Testis (tissue), 3 donors: Measurements from ENCODE around the gene GAB3. TPM values are rescaled to one million over a fixed set of nuclear protein-coding genes. Genes with fewer than 3 reads are reported as not detected.

ENCODE experiments used
- DNase-seq: peaks from one replicate; pipeline ENCODE4 v3.0.0-alpha.2; 2019
- H3K27ac ChIP-seq, 2 donors: fragments of 200-600 bp; sonication (generic); one replicate each; pipeline ENCODE4 v1.5.1; 2019
- H3K27me3 ChIP-seq: fragments of 200-600 bp; sonication (generic); one replicate; pipeline ENCODE4 v1.5.1; 2019
- H3K36me3 ChIP-seq: fragments of 200-600 bp; sonication (generic); one replicate; pipeline ENCODE4 v1.5.1; 2017; ENCODE audit warnings: low read depth; ENCODE audit errors: missing control alignments
- H3K4me1 ChIP-seq: fragments of 200-600 bp; sonication (generic); one replicate; pipeline ENCODE4 v1.5.1; 2019
- H3K4me3 ChIP-seq, 2 donors: fragments of 200-600 bp; sonication (generic); one replicate each; pipeline ENCODE4 v1.5.1; 2017 to 2019
- H3K9me3 ChIP-seq: fragments of 200-600 bp; sonication (generic); one replicate; pipeline ENCODE4 v1.5.1; 2017
- POLR2A ChIP-seq: fragments of 450-650 bp; IDR thresholded peaks from one replicate; pipeline ENCODE4 v1.6.1; 2017; ENCODE audit warnings: antibody characterized with exemption, mild to moderate bottlenecking, moderate library complexity
- WGBS, 2 donors: methylation state at CpG; one replicate each; pipeline ENCODE4 v1.1.5; 2018; 5-methylcytosine and 5-hydroxymethylcytosine counted together
- intact Hi-C: fragments of 100-400 bp; cut with DNase I; formaldehyde crosslinking; loops from one replicate; pipeline ENCODE4 v1.15.1; 2023; ENCODE audit warnings: low total_unique reads
- polyA plus RNA-seq: library from polyadenylated mRNA; stranded (reverse); fragments of 350-450 nt; fragmentation: Illumina TruSeq; extraction: RNeasy Lipid Tissue Mini Kit (QIAGEN cat#74804); gene quantifications from one replicate; pipeline ENCODE4 v1.2.3, GENCODE V29; 2014; ENCODE audit warnings: low read depth, low replicate concordance; ENCODE audit not compliant: insufficient read depth
- total RNA-seq, 2 donors: library from RNA; depleted of rRNA; stranded (reverse); fragments of >200 nt; gene quantifications; one replicate each; pipeline ENCODE4 v1.2.3, GENCODE V29; 2016
- TF ChIP-seq, protein P1 (sequence below), 3 experiments: fragments of 450-650 bp in 2 of 3; fragments of 200-600 bp in 1 of 3; sonication (generic) in 1 of 3; IDR thresholded peaks; one replicate each; pipeline ENCODE4 v1.5.1; 2016 to 2019; ENCODE audit warnings: antibody characterized with exemption in 3 of 3, mild to moderate bottlenecking in 2 of 3, moderate library complexity in 1 of 3

The GAB3 gene
- total and polyA plus RNA-seq, 3 donors from 2014 or later: 9.1 to 30.6 (median 30.5) TPM

DNA sequence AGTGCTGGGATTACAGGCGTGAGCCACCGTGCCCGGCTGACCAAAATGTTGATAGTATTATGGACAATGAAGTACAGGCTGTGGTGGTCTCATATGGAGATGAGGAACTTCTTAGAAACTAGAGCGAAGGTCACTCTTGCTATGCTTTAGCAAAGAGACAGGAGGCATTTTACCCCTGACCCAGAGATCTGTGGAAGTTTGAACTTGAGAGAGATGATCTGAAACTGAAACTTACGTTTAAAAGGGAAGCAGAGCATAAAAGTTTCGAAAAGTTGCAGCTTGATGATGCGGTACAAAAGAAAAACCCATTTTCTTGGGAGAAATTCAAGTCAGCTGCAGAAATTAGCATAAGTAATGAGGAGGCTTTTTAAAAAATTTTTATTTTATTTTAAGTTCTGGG is 89.0 kb downstream of the GAB3 start:
- TF ChIP-seq POLR2A: no peak
- TF ChIP-seq, protein P1, sequence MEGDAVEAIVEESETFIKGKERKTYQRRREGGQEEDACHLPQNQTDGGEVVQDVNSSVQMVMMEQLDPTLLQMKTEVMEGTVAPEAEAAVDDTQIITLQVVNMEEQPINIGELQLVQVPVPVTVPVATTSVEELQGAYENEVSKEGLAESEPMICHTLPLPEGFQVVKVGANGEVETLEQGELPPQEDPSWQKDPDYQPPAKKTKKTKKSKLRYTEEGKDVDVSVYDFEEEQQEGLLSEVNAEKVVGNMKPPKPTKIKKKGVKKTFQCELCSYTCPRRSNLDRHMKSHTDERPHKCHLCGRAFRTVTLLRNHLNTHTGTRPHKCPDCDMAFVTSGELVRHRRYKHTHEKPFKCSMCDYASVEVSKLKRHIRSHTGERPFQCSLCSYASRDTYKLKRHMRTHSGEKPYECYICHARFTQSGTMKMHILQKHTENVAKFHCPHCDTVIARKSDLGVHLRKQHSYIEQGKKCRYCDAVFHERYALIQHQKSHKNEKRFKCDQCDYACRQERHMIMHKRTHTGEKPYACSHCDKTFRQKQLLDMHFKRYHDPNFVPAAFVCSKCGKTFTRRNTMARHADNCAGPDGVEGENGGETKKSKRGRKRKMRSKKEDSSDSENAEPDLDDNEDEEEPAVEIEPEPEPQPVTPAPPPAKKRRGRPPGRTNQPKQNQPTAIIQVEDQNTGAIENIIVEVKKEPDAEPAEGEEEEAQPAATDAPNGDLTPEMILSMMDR (IDR thresholded peaks at IDR 0.05): no peak
- no peaks in the 10 kb centered on the region for H3K36me3 ChIP-seq
- intact Hi-C loops: no loop called here
- H3K27me3 ChIP-seq: no peaks in the 10 kb centered on the region
- no peaks in the 10 kb centered on the region for H3K9me3 ChIP-seq
- DNase-seq: no peak
- no peak overlapping the region for H3K4me3 ChIP-seq
- H3K4me1 ChIP-seq: no peaks in the 10 kb centered on the region
- 78 to 95% methylated on average over 5 of the region's 7 CpGs for WGBS, 2 donors
- H3K27ac ChIP-seq: no peak overlapping the region

DNA sequence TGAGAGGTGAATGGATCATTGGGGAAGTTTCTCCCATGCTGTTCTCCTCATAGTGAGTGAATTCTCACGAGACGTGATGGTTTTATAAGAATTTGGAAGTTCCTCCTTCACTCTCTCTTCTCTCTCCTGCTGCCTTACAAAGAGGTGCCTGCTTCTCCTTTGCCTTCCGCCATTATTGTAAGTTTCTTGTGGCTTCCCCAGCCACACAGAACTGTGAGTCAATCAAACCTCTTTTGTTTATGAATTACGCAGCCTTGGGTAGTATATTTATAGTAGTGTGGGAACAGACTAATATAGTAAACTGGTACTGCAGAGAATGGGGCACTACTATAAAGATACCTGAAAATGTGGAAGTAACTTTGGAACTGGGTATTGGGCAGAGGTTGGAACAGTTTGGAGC is 89.7 kb downstream of the GAB3 start:
- intact Hi-C loops: no loop called here
- WGBS, 2 donors: 87 to 98% methylated on average over 4 of the region's 4 CpGs
- Histone ChIP-seq H3K4me3 (no peak overlapping the region), H3K27me3 (no peaks in the 10 kb centered on the region), H3K9me3 (no peaks in the 10 kb centered on the region), H3K36me3 (no peaks in the 10 kb centered on the region), H3K27ac (no peak overlapping the region), H3K4me1 (no peaks in the 10 kb centered on the region)
- no peak for TF ChIP-seq POLR2A
- TF ChIP-seq, protein P1 (IDR thresholded peaks at IDR 0.05): no peak
- DNase-seq: no peak

DNA sequence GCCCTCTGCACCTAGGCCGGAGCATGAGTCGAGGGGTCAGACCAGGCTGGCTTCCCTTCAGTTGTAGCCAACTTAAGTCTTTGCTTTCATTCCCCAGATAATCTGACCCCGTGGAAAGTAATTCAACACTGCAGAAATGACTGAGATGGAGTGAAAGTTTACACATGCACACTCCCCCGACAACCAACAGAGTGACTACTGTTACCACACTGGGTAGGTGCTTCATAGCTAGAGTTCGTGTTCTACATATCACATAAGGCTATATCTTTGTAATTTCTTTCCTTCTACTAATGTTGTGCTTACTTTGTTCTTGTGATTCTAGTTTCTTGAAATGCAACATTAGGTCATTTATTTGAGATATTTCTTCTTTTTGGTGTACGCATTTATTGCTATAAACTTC is 90.3 kb downstream of the GAB3 start:
- H3K4me3 ChIP-seq: no peak overlapping the region
- 76% methylated on average over 4 to 6 of the region's 6 CpGs for WGBS, 2 donors
- no peak for DNase-seq
- H3K27me3 ChIP-seq: no peaks in the 10 kb centered on the region
- no peak for TF ChIP-seq POLR2A
- TF ChIP-seq, protein P1 (IDR thresholded peaks at IDR 0.05): no peak
- no peaks in the 10 kb centered on the region for H3K4me1 ChIP-seq
- intact Hi-C loops: no loop called here
- no peaks in the 10 kb centered on the region for H3K36me3 ChIP-seq
- H3K27ac ChIP-seq: no peak overlapping the region
- H3K9me3 ChIP-seq: no peaks in the 10 kb centered on the region

DNA sequence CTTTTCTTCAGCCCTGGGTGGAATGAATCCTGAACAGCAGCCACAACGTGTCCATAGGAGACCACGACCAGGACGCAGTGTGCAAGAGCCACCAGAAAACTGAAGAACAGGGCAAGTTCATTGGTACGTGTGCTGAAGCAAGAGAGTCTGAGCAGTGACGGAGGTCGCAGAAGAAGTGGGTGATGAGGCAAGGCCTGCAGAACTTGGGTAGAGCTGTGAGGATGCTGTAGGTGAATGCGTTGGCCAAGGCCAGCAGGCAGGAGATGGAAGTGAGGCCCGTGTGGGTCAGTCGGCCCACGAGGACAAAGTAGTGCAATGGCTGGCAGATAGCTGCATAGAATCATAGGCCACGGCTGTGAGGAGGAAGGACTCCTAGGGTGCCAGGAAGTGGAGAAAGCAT is 91.9 kb downstream of the GAB3 start:
- no peaks in the 10 kb centered on the region for H3K27me3 ChIP-seq
- intact Hi-C loops: no loop called here
- no peaks in the 10 kb centered on the region for H3K9me3 ChIP-seq
- 93 to 95% methylated on average over 7 to 11 of the region's 11 CpGs for WGBS, 2 donors
- no peak overlapping the region for H3K27ac ChIP-seq
- H3K36me3 ChIP-seq: no peaks in the 10 kb centered on the region
- H3K4me3 ChIP-seq: no peak overlapping the region
- no peaks in the 10 kb centered on the region for H3K4me1 ChIP-seq
- TF ChIP-seq, protein P1 (IDR thresholded peaks at IDR 0.05): no peak
- TF ChIP-seq POLR2A: no peak
- DNase-seq: no peak

DNA sequence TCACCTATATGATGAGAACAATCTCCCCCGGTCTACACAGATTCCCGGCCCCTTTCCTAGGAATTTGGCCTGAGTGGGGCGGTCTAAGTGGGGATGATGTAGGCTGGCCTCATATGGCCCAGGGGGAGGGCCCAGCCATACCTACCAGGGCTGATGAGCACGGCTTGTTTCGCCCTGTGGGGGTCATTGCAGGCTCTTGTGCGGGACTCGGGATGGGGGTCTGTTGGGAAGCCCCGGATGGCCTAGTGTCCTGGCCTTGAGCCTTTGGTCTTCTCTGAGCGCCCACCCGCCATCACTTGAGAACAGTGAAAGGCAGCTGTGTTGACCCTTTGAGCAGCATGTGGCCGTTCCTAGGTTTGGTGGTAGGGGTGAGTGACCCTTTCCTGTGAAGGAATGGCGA is 92.7 kb downstream of the GAB3 start:
- Histone ChIP-seq H3K4me1 (no peaks in the 10 kb centered on the region), H3K27me3 (no peaks in the 10 kb centered on the region), H3K27ac (no peak overlapping the region), H3K9me3 (no peaks in the 10 kb centered on the region), H3K36me3 (no peaks in the 10 kb centered on the region), H3K4me3 (no peak overlapping the region)
- intact Hi-C loops: no loop called here
- TF ChIP-seq POLR2A: no peak
- TF ChIP-seq, protein P1 (IDR thresholded peaks at IDR 0.05): no peak
- no peak for DNase-seq
- 98% methylated on average over 7 of the region's 12 CpGs; no CpG with 5 or more reads in 1 of the 2 donors for WGBS, 2 donors
